Adrenal gland (tissue), 5 donors: ENCODE measurements around the gene MAP7.

Experiments used
- POLR2A ChIP-seq, 2 donors: fragments of 450-650 bp; IDR thresholded peaks; one replicate each; pipeline ENCODE4 v1.6.1; 2017; ENCODE audit warnings: antibody characterized with exemption in 2 of 2, mild to moderate bottlenecking in 2 of 2, moderate library complexity in 1 of 2
- TF ChIP-seq, protein P1 (sequence below), 6 experiments: fragments of 450-650 bp in 4 of 6; fragments of 200-600 bp in 2 of 6; sonication (generic) in 1 of 6; IDR thresholded peaks; 1 replicate in 5 of 6; 2 replicates in 1 of 6; pipeline versions ENCODE4 v1.5.1 to v1.8.0; 2016 to 2021; ENCODE audit warnings: antibody characterized with exemption in 6 of 6, mild to moderate bottlenecking in 2 of 6, moderate library complexity in 1 of 6
- donor health status: DM: no; HTN: no; CAD: no.

DNA sequence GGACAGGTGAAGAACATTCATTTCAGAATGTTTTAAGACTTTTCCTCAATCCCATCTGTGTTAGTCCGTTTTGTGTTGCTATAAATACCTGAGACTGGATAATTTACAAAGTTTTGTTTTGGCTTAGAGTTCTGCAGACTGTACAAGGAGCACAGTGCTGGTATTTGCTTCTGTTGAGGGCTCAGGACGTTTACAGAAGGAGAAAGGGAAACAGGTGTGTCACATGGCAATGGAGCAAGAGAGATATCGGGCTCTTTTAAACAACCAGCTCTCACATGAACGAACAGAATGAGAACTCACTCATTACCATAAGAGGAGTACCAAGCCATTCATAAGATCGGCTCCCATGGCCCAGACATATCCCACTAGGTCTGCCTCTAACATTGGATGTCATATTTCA lies 16.7 kb downstream of the MAP7 start:
- no peak for TF ChIP-seq POLR2A (IDR thresholded peaks at IDR 0.05)
- TF ChIP-seq, protein P1, sequence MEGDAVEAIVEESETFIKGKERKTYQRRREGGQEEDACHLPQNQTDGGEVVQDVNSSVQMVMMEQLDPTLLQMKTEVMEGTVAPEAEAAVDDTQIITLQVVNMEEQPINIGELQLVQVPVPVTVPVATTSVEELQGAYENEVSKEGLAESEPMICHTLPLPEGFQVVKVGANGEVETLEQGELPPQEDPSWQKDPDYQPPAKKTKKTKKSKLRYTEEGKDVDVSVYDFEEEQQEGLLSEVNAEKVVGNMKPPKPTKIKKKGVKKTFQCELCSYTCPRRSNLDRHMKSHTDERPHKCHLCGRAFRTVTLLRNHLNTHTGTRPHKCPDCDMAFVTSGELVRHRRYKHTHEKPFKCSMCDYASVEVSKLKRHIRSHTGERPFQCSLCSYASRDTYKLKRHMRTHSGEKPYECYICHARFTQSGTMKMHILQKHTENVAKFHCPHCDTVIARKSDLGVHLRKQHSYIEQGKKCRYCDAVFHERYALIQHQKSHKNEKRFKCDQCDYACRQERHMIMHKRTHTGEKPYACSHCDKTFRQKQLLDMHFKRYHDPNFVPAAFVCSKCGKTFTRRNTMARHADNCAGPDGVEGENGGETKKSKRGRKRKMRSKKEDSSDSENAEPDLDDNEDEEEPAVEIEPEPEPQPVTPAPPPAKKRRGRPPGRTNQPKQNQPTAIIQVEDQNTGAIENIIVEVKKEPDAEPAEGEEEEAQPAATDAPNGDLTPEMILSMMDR (IDR thresholded peaks at IDR 0.05) = no peak
